HepG2 (cell line): Measurements from ENCODE around the gene ARHGEF39. TPM values are rescaled to one million over a fixed set of nuclear protein-coding genes. Genes with fewer than 3 reads are reported as not detected.

Experiments used
- ATF7 ChIP-seq, 2 experiments: fragments of 450-650 bp in 1 of 2; sonication (generic) in 1 of 2; formaldehyde crosslinking in 1 of 2; IDR thresholded peaks; 2 replicates each; pipeline versions ENCODE4 v1.4.0 to v1.6.1; 2016 to 2020; ENCODE audit warnings: antibody characterized with exemption in 1 of 2, mild to moderate bottlenecking in 1 of 2, missing genetic modification reagents in 1 of 2
- DPF2 ChIP-seq: sonication (generic); formaldehyde crosslinking; IDR thresholded peaks from 2 replicates; pipeline ENCODE4 v1.4.0; 2020; ENCODE audit warnings: mild to moderate bottlenecking, low read depth, missing genetic modification reagents, borderline replicate concordance
- FOXA1 ChIP-seq, 2 experiments: fragments of 450-650 bp in 1 of 2; sonication (generic) in 1 of 2; formaldehyde crosslinking in 1 of 2; IDR thresholded peaks; 2 replicates each; pipeline versions ENCODE4 v1.4.0 to v1.6.1; 2016 to 2020; ENCODE audit warnings: missing genetic modification reagents in 1 of 2
- HNRNPH1 ChIP-seq: fragments of 200-400 bp; formaldehyde crosslinking; optimal IDR thresholded peaks from 2 replicates; pipeline ENCODE3; 2017; ENCODE audit warnings: mild to moderate bottlenecking, low read depth, low read length
- KLF9 ChIP-seq: IDR thresholded peaks from 2 replicates; pipeline ENCODE4 v1.6.1; 2016; ENCODE audit warnings: low read depth
- MYNN ChIP-seq: sonication (generic); formaldehyde crosslinking; IDR thresholded peaks from 2 replicates; pipeline ENCODE4 v1.4.0; 2020; ENCODE audit warnings: mild to moderate bottlenecking, low read depth, missing genetic modification reagents
- POGZ ChIP-seq: sonication (generic); formaldehyde crosslinking; IDR thresholded peaks from 2 replicates; pipeline ENCODE4 v1.4.0; 2020; ENCODE audit warnings: mild to moderate bottlenecking, missing genetic modification reagents
- RFXANK ChIP-seq: IDR thresholded peaks from 2 replicates; pipeline ENCODE4 v1.6.1; 2016
- TBX3 ChIP-seq: fragments of 450-650 bp; IDR thresholded peaks from 2 replicates; pipeline ENCODE4 v1.6.1; 2017; ENCODE audit warnings: antibody characterized with exemption, mild to moderate bottlenecking, inconsistent platforms, borderline replicate concordance
- YY1 ChIP-seq: IDR thresholded peaks from 2 replicates; pipeline ENCODE4 v1.6.1; 2011; ENCODE audit warnings: low read length, low read depth, moderate library complexity, mild to moderate bottlenecking; ENCODE audit not compliant: insufficient read depth, insufficient replicate concordance
- ZNF136 ChIP-seq: sonication (generic); formaldehyde crosslinking; IDR thresholded peaks from 2 replicates; pipeline ENCODE4 v1.8.1; 2022; ENCODE audit warnings: low read depth, mild to moderate bottlenecking, moderate library complexity, missing genetic modification reagents
- ZNF331 ChIP-seq: sonication (generic); formaldehyde crosslinking; IDR thresholded peaks from 2 replicates; pipeline ENCODE4 v1.4.0; 2020; ENCODE audit warnings: missing genetic modification reagents
- ZNF546 ChIP-seq: sonication (generic); formaldehyde crosslinking; conservative IDR thresholded peaks from 2 replicates; pipeline ENCODE4 v1.8.1; 2023; ENCODE audit warnings: mild to moderate bottlenecking, missing genetic modification reagents
- ZNF720 ChIP-seq: sonication (generic); formaldehyde crosslinking; IDR thresholded peaks from 2 replicates; pipeline ENCODE4 v1.4.0; 2020; ENCODE audit warnings: missing genetic modification reagents
- ZNF816 ChIP-seq: sonication (generic); formaldehyde crosslinking; IDR thresholded peaks from 2 replicates; pipeline ENCODE4 v1.8.0; 2022; ENCODE audit warnings: missing genetic modification reagents, mild to moderate bottlenecking, borderline replicate concordance
- ZNF879 ChIP-seq: sonication (generic); formaldehyde crosslinking; IDR thresholded peaks from 2 replicates; pipeline ENCODE4 v1.8.1; 2023; ENCODE audit warnings: missing genetic modification reagents
- polyA plus RNA-seq, 8 experiments: library from polyadenylated mRNA; depleted of rRNA in 3 of 8; stranded (reverse) in 7 of 8; unstranded in 1 of 8; fragments of >200 nt; fragmentation: Illumina TruSeq in 4 of 8; extraction: Trizol in 4 of 8; gene quantifications; 2 replicates each; pipeline versions ENCODE4 v1.2.1 to v1.2.3, GENCODE V29; 2011 to 2016; ENCODE audit warnings: low read depth in 4 of 8, missing spikeins in 1 of 8, mixed read lengths in 1 of 8; ENCODE audit not compliant: insufficient read depth in 1 of 8
- total RNA-seq, 5 experiments: library from RNA; depleted of rRNA; stranded (reverse); fragments of >200 nt; fragmentation: Illumina TruSeq; extraction: Trizol; gene quantifications; 2 replicates each; pipeline ENCODE4 v1.2.3, GENCODE V29; 2016; ENCODE audit warnings: low read depth in 1 of 5
- TF ChIP-seq, protein P1 (sequence below): sonication (generic); formaldehyde crosslinking; IDR thresholded peaks from 2 replicates; pipeline ENCODE4 v1.8.1; 2023; ENCODE audit warnings: mild to moderate bottlenecking, moderate library complexity, missing genetic modification reagents
- TF ChIP-seq, protein P2 (sequence below): sonication (generic); formaldehyde crosslinking; IDR thresholded peaks from 2 replicates; pipeline ENCODE4 v1.4.0; 2020; ENCODE audit warnings: missing genetic modification reagents, borderline replicate concordance
- TF ChIP-seq, protein P3 (sequence below), 2 experiments: IDR thresholded peaks; 2 replicates each; pipeline ENCODE4 v1.6.1; 2011 to 2012; ENCODE audit warnings: low read length in 2 of 2, borderline replicate concordance in 1 of 2, low read depth in 1 of 2, mild to moderate bottlenecking in 1 of 2, moderate library complexity in 1 of 2

The ARHGEF39 gene
- total and polyA plus RNA-seq, 2 of the 13 experiments (the other 11 are each of a cell fraction or from before 2014, with no cell fraction given), result 11.2 to 12.3 TPM

- no peak for TF ChIP-seq ZNF879 (CRISPR knock-in tag)
- TF ChIP-seq ZNF331 (CRISPR knock-in tag), result peak; percentile 76
- TF ChIP-seq, protein P1, sequence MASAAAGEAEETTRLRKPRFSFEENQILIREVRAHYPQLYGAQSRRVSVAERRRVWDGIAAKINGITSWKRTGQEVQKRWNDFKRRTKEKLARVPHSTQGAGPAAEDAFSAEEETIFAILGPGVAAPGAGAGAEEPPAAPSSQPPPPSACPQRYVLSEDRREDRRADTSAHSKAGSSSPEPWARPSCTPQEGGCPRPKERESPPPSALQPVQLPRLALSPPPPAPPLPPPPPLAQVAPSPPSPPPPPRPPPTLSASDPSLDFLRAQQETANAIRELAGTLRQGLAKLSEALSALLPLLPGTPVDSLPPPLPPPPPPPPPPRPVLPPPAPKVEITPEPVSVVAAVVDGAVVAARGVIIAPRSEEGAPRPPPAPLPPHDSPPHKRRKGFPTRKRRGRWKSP, result peak; percentile 95
- TF ChIP-seq TBX3, result no peak
- TF ChIP-seq KLF9 (CRISPR knock-in tag), result peak; percentile 86
- no peak for TF ChIP-seq ZNF720
- TF ChIP-seq YY1, result peak; percentile 69
- 0 out of 2 replicates have a peak, but pooled peaks have one; percentile 35 for TF ChIP-seq RFXANK (CRISPR knock-in tag)
- 0 out of 2 replicates have a peak, but pooled peaks have one; percentile 31 for TF ChIP-seq ZNF546 (CRISPR knock-in tag)
- TF ChIP-seq MYNN (CRISPR knock-in tag), result no peak
- TF ChIP-seq, protein P2, sequence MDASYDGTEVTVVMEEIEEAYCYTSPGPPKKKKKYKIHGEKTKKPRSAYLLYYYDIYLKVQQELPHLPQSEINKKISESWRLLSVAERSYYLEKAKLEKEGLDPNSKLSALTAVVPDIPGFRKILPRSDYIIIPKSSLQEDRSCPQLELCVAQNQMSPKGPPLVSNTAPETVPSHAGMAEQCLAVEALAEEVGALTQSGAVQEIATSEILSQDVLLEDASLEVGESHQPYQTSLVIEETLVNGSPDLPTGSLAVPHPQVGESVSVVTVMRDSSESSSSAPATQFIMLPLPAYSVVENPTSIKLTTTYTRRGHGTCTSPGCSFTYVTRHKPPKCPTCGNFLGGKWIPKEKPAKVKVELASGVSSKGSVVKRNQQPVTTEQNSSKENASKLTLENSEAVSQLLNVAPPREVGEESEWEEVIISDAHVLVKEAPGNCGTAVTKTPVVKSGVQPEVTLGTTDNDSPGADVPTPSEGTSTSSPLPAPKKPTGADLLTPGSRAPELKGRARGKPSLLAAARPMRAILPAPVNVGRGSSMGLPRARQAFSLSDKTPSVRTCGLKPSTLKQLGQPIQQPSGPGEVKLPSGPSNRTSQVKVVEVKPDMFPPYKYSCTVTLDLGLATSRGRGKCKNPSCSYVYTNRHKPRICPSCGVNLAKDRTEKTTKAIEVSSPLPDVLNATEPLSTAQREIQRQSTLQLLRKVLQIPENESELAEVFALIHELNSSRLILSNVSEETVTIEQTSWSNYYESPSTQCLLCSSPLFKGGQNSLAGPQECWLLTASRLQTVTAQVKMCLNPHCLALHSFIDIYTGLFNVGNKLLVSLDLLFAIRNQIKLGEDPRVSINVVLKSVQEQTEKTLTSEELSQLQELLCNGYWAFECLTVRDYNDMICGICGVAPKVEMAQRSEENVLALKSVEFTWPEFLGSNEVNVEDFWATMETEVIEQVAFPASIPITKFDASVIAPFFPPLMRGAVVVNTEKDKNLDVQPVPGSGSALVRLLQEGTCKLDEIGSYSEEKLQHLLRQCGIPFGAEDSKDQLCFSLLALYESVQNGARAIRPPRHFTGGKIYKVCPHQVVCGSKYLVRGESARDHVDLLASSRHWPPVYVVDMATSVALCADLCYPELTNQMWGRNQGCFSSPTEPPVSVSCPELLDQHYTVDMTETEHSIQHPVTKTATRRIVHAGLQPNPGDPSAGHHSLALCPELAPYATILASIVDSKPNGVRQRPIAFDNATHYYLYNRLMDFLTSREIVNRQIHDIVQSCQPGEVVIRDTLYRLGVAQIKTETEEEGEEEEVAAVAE (CRISPR knock-in tag), result no peak
- TF ChIP-seq, protein P3, sequence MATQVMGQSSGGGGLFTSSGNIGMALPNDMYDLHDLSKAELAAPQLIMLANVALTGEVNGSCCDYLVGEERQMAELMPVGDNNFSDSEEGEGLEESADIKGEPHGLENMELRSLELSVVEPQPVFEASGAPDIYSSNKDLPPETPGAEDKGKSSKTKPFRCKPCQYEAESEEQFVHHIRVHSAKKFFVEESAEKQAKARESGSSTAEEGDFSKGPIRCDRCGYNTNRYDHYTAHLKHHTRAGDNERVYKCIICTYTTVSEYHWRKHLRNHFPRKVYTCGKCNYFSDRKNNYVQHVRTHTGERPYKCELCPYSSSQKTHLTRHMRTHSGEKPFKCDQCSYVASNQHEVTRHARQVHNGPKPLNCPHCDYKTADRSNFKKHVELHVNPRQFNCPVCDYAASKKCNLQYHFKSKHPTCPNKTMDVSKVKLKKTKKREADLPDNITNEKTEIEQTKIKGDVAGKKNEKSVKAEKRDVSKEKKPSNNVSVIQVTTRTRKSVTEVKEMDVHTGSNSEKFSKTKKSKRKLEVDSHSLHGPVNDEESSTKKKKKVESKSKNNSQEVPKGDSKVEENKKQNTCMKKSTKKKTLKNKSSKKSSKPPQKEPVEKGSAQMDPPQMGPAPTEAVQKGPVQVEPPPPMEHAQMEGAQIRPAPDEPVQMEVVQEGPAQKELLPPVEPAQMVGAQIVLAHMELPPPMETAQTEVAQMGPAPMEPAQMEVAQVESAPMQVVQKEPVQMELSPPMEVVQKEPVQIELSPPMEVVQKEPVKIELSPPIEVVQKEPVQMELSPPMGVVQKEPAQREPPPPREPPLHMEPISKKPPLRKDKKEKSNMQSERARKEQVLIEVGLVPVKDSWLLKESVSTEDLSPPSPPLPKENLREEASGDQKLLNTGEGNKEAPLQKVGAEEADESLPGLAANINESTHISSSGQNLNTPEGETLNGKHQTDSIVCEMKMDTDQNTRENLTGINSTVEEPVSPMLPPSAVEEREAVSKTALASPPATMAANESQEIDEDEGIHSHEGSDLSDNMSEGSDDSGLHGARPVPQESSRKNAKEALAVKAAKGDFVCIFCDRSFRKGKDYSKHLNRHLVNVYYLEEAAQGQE (IDR thresholded peaks at IDR 0.05; ENCODE audit: borderline replicate concordance in 1 of 2, low read depth in 1 of 2, low read length in 2 of 2), result no peak; a peak in 1 of 4 replicates
- no peak for TF ChIP-seq ZNF136 (CRISPR knock-in tag)
- TF ChIP-seq POGZ (CRISPR knock-in tag), result peak; percentile 75; the same call in 1 of the 2 replicates
- TF ChIP-seq DPF2 (CRISPR knock-in tag), result no peak
- TF ChIP-seq ZNF816 (CRISPR knock-in tag), result no peak
- TF ChIP-seq HNRNPH1, result no peak
- no peak for TF ChIP-seq ATF7 (IDR thresholded peaks at IDR 0.05)
- no peak for TF ChIP-seq ATF7 (CRISPR knock-in tag; IDR thresholded peaks at IDR 0.05)
- no peak for TF ChIP-seq FOXA1 (IDR thresholded peaks at IDR 0.05)
- TF ChIP-seq FOXA1 (CRISPR knock-in tag; IDR thresholded peaks at IDR 0.05), result 0 out of 2 replicates have a peak, but pooled peaks have one; percentile 18
Observed at GRCh38 chr9:35664531-35665470, at the start of gene ARHGEF39 (continued).
